Left ventricle myocardium inferior (tissue), 1 donor: ENCODE data around the gene KANSL1L. TPM values are rescaled to one million over a fixed set of nuclear protein-coding genes. Genes with fewer than 3 reads are reported as not detected.

Experiments used
- DNase-seq: peaks from one replicate; pipeline ENCODE4 v3.0.0-alpha.2; 2020
- H3K27ac ChIP-seq: fragments of 200-600 bp; replicated peaks from 2 replicates; pipeline ENCODE4 v1.8.0; 2021
- H3K27me3 ChIP-seq: fragments of 200-600 bp; 2 replicates; pipeline ENCODE4 v1.8.0; 2021; ENCODE audit warnings: low read depth
- H3K36me3 ChIP-seq: fragments of 200-600 bp; 2 replicates; pipeline ENCODE4 v1.8.0; 2021
- H3K4me1 ChIP-seq: fragments of 200-600 bp; 2 replicates; pipeline ENCODE4 v1.8.0; 2021
- H3K4me3 ChIP-seq: fragments of 200-600 bp; 2 replicates; pipeline ENCODE4 v1.8.0; 2021; ENCODE audit warnings: mild to moderate bottlenecking, moderate library complexity
- H3K9me3 ChIP-seq: fragments of 200-600 bp; replicated peaks from 2 replicates; pipeline ENCODE4 v1.8.0; 2021
- intact Hi-C: fragments of 100-400 bp; cut with micrococcal nuclease; formaldehyde crosslinking; loops from one replicate; pipeline ENCODE4 v1.11.0; 2022
- total RNA-seq: library from RNA; stranded (reverse); fragmentation: NEBNext Ultra II Directional; extraction: Animal tissue kit (Norgen Biotek cat#: 25700); gene quantifications from one replicate; pipeline ENCODE4 v1.2.1, GENCODE V29; 2021
- TF ChIP-seq, protein P1 (sequence below): fragments of 200-600 bp; IDR thresholded peaks from 2 replicates; pipeline ENCODE4 v1.8.0; 2021; ENCODE audit warnings: antibody characterized with exemption, mild to moderate bottlenecking, borderline replicate concordance
- donor health status: DM: no; HTN: yes; CAD: no; lungs with severe emphysema.

KANSL1L gene
- total RNA-seq, 1 donor from 2014 or later, result 18.1 TPM

GRCh38 chr2:210055825-210056224 lies 115.4 kb downstream of the KANSL1L start:
- DNase-seq, result no peak

DNA sequence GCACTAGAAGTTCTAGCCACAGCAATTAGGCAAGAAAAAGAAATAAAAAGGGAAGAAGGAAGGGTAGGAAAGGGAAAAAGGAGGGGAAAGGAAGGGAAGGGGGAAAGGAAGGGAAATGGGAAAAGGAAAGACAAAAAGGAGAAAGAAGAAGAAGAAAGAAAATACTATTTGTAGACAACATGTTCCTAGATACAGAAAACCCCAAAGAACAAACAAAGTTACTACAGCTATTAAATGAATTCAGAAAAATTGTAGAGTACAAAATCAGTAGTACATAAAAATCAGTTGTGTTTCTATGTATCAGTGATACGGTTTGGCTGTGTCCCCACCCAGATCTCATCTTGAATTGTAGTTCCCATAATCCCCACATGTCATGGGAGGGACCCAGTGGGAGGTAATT lies 116.5 kb downstream of the KANSL1L start:
- intact Hi-C loops, result no loop called here
- Histone ChIP-seq H3K9me3 (peaks cover 23% of the 10 kb centered on the region), H3K27ac (no peak overlapping the region), H3K4me1 (no peaks in the 10 kb centered on the region), H3K36me3 (peaks cover 59% of the 10 kb centered on the region), H3K4me3 (no peak overlapping the region), H3K27me3 (no peaks in the 10 kb centered on the region)
- DNase-seq, result no peak
- TF ChIP-seq, protein P1, sequence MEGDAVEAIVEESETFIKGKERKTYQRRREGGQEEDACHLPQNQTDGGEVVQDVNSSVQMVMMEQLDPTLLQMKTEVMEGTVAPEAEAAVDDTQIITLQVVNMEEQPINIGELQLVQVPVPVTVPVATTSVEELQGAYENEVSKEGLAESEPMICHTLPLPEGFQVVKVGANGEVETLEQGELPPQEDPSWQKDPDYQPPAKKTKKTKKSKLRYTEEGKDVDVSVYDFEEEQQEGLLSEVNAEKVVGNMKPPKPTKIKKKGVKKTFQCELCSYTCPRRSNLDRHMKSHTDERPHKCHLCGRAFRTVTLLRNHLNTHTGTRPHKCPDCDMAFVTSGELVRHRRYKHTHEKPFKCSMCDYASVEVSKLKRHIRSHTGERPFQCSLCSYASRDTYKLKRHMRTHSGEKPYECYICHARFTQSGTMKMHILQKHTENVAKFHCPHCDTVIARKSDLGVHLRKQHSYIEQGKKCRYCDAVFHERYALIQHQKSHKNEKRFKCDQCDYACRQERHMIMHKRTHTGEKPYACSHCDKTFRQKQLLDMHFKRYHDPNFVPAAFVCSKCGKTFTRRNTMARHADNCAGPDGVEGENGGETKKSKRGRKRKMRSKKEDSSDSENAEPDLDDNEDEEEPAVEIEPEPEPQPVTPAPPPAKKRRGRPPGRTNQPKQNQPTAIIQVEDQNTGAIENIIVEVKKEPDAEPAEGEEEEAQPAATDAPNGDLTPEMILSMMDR, result no peak

More at GRCh38 chr2:210055825-210056224, 115.4 kb downstream of the KANSL1L start:
- peaks cover 23% of the 10 kb centered on the region for H3K9me3 ChIP-seq
- no peak overlapping the region for H3K27ac ChIP-seq
- H3K27me3 ChIP-seq, result no peaks in the 10 kb centered on the region
- intact Hi-C loops, result no loop called here
- no peak overlapping the region for H3K4me3 ChIP-seq
- no peaks in the 10 kb centered on the region for H3K4me1 ChIP-seq
- TF ChIP-seq, protein P1, result no peak
- H3K36me3 ChIP-seq, result peaks cover 64% of the 10 kb centered on the region

DNA sequence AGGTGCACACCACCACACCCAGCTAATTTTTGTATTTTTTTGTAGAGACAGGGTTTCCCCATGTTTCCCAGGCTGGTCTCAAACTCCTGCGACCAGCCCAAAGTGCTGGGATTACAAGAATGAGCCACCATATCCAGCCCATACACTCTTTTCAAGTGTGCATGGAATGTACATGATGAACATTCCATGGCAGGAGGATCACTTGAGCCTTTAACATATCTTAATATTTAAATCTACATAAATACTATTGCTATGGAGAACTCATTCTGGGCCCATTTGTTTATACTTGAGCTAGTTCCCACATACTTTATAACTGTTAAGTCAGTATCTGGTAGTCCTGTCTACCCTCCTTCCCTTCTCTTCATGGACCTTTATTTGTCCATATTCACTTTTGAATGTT lies 120.3 kb downstream of the KANSL1L start:
- H3K27me3 ChIP-seq, result no peaks in the 10 kb centered on the region
- DNase-seq, result no peak
- H3K27ac ChIP-seq, result no peak overlapping the region
- peaks cover 32% of the 10 kb centered on the region for H3K9me3 ChIP-seq
- intact Hi-C loops, result no loop called here
- no peak overlapping the region for H3K4me3 ChIP-seq
- TF ChIP-seq, protein P1, result no peak
- peaks cover 60% of the 10 kb centered on the region for H3K36me3 ChIP-seq
- H3K4me1 ChIP-seq, result no peaks in the 10 kb centered on the region

- Histone ChIP-seq H3K27me3 (no peaks in the 10 kb centered on the region), H3K36me3 (peaks cover 57% of the 10 kb centered on the region), H3K9me3 (peaks cover 22% of the 10 kb centered on the region), H3K4me1 (no peaks in the 10 kb centered on the region), H3K27ac (no peak overlapping the region), H3K4me3 (no peak overlapping the region)
- intact Hi-C loops, result no loop called here
- TF ChIP-seq, protein P1, result no peak
- no peak for DNase-seq
Measured at GRCh38 chr2:210049831-210050230, 121.4 kb downstream of the KANSL1L start.

DNA sequence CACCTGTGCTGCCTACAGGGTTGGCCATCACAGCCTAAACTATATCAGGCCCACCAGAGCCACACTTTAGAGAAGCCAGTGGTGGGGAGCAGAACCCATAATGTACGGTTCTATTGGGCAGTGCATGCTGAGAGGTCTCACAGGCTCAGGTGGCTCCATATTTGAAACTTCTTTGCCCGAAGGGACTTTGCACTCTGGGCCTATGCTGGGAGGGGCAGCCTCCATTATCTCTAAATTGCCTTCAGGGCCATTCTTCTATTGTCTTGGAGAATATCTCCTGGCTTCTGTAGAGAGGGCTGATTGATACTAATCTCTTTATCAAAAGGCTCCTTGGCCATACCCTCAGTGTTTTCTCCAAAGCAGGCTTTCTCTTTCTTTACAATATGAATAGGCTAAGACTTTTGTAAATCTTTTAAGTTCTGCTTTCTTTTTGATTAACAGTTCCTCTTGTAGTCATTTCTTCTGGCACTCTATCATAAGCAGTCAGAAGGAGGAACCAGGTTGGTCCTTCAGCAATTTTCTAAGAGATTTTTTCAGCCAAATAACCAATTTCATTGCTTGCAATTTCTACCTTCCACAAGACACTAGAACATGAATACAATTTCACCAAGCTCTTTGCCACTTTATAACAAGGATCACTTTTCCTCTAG lies 124.2 kb downstream of the KANSL1L start:
- Histone ChIP-seq H3K36me3 (peaks cover 54% of the 10 kb centered on the region), H3K9me3 (peaks cover 12% of the 10 kb centered on the region), H3K4me3 (no peak overlapping the region), H3K27ac (no peak overlapping the region), H3K4me1 (no peaks in the 10 kb centered on the region), H3K27me3 (no peaks in the 10 kb centered on the region)
- DNase-seq, result no peak
- intact Hi-C loops, result no loop called here
- TF ChIP-seq, protein P1, result no peak
